WTC11 (cell line): Measurements from ENCODE around the gene COBL. TPM values are rescaled to one million over a fixed set of nuclear protein-coding genes. Genes with fewer than 3 reads are reported as not detected.

ENCODE experiments used
- ATAC-seq: fragments of 200-7000 bp; cut with Tn5 transposase; 2 replicates; pipeline ENCODE4 v1.10.0; 2021; ENCODE audit warnings: mild to moderate bottlenecking, moderate library complexity
- CTCF ChIA-PET: fragments of 300-600 bp; sonication (Branson Sonifier 250); formaldehyde crosslinking; loops from one replicate; lab custom pipeline; 2021; ENCODE audit warnings: antibody characterized with exemption; lab: Charles Lee
- POLR2A ChIA-PET: fragments of 350-600 bp; sonication (Branson Sonifier 250); formaldehyde crosslinking; loops from one replicate; lab custom pipeline; 2021; ENCODE audit warnings: antibody characterized with exemption; lab: Charles Lee
- DNase-seq: peaks from one replicate; pipeline ENCODE4 v3.0.0; 2021; ENCODE audit warnings: low spot score
- H3K27ac Mint-ChIP-seq: 2 replicates; pipeline ENCODE4 v1.8.0; 2021; ENCODE audit warnings: mixed read lengths
- H3K27me3 Mint-ChIP-seq: 2 replicates; pipeline ENCODE4 v1.8.0; 2021; ENCODE audit warnings: low read depth, mild to moderate bottlenecking, moderate library complexity, mixed read lengths
- H3K36me3 Mint-ChIP-seq: 2 replicates; pipeline ENCODE4 v1.8.0; 2021; ENCODE audit warnings: mixed read lengths
- H3K4me1 Mint-ChIP-seq: 2 replicates; pipeline ENCODE4 v1.8.0; 2022; ENCODE audit warnings: mixed read lengths
- H3K4me3 Mint-ChIP-seq: 2 replicates; pipeline ENCODE4 v1.8.0; 2021; ENCODE audit warnings: mild to moderate bottlenecking, moderate library complexity, mixed read lengths
- H3K9me3 Mint-ChIP-seq: 2 replicates; pipeline ENCODE4 v1.8.0; 2021; ENCODE audit warnings: mixed read lengths
- ETV6 ChIP-seq: sonication (generic); formaldehyde crosslinking; IDR thresholded peaks from 2 replicates; pipeline ENCODE4 v1.8.1; 2022; ENCODE audit warnings: mild to moderate bottlenecking, missing genetic modification reagents
- FOXJ3 ChIP-seq: sonication (generic); formaldehyde crosslinking; IDR thresholded peaks from 2 replicates; pipeline ENCODE4 v1.9.0; 2021; ENCODE audit warnings: missing genetic modification reagents, mild to moderate bottlenecking, borderline replicate concordance
- GABPB1 ChIP-seq: sonication (generic); formaldehyde crosslinking; IDR thresholded peaks from 2 replicates; pipeline ENCODE4 v1.8.1; 2023; ENCODE audit warnings: mild to moderate bottlenecking, missing genetic modification reagents
- GTF2I ChIP-seq: fragments of 250-450 bp; sonication (Bioruptor Pico); conservative IDR thresholded peaks from 2 replicates; pipeline ENCODE4 v1.4.0; 2021; ENCODE audit warnings: mild to moderate bottlenecking
- JAZF1 ChIP-seq: fragments of 250-450 bp; sonication (Bioruptor Pico); IDR thresholded peaks from 2 replicates; pipeline ENCODE4 v1.9.0; 2021; ENCODE audit warnings: moderate library complexity, mild to moderate bottlenecking, inconsistent platforms
- NFYB ChIP-seq: sonication (generic); formaldehyde crosslinking; conservative IDR thresholded peaks from 2 replicates; pipeline ENCODE4 v1.8.0; 2022; ENCODE audit warnings: low read depth, missing genetic modification reagents
- NR2C2 ChIP-seq: sonication (generic); formaldehyde crosslinking; IDR thresholded peaks from 2 replicates; pipeline ENCODE4 v1.8.0; 2022; ENCODE audit warnings: mild to moderate bottlenecking, missing genetic modification reagents
- PRRX2 ChIP-seq: fragments of 250-450 bp; sonication (Bioruptor Pico); IDR thresholded peaks from 2 replicates; pipeline ENCODE4 v1.8.0; 2021; ENCODE audit warnings: mild to moderate bottlenecking
- SMAD4 ChIP-seq: sonication (generic); formaldehyde crosslinking; IDR thresholded peaks from 2 replicates; pipeline ENCODE4 v1.8.0; 2022; ENCODE audit warnings: mild to moderate bottlenecking, missing genetic modification reagents
- SOX15 ChIP-seq: fragments of 250-450 bp; sonication (Bioruptor Pico); IDR thresholded peaks from 2 replicates; pipeline ENCODE4 v1.9.0; 2021; ENCODE audit warnings: mild to moderate bottlenecking
- TP53 ChIP-seq: sonication (generic); formaldehyde crosslinking; IDR thresholded peaks from 2 replicates; pipeline ENCODE4 v1.8.1; 2023; ENCODE audit warnings: mild to moderate bottlenecking, missing genetic modification reagents
- ZNF219 ChIP-seq: sonication (generic); formaldehyde crosslinking; IDR thresholded peaks from 2 replicates; pipeline ENCODE4 v1.8.0; 2023; ENCODE audit warnings: missing genetic modification reagents, mild to moderate bottlenecking, borderline replicate concordance
- ZNF232 ChIP-seq: sonication (generic); formaldehyde crosslinking; IDR thresholded peaks from 2 replicates; pipeline ENCODE4 v1.8.0; 2022; ENCODE audit warnings: mild to moderate bottlenecking, missing genetic modification reagents
- total RNA-seq: library from RNA; stranded (reverse); gene quantifications from 3 replicates; pipeline ENCODE4 v1.2.3, GENCODE V29; 2021
- TF ChIP-seq, protein P1 (sequence below): fragments of 250-450 bp; sonication (Bioruptor Pico); IDR thresholded peaks from 2 replicates; pipeline ENCODE4 v1.9.0; 2021; ENCODE audit warnings: moderate library complexity, mild to moderate bottlenecking, inconsistent platforms, borderline replicate concordance
- TF ChIP-seq, protein P2 (sequence below): sonication (generic); formaldehyde crosslinking; IDR thresholded peaks from 2 replicates; pipeline ENCODE4 v1.8.0; 2023; ENCODE audit warnings: mild to moderate bottlenecking, missing genetic modification reagents
- TF ChIP-seq, protein P3 (sequence below): fragments of 250-450 bp; sonication (Bioruptor Pico); IDR thresholded peaks from 2 replicates; pipeline ENCODE4 v1.9.0; 2021; ENCODE audit warnings: mild to moderate bottlenecking, borderline replicate concordance
- TF ChIP-seq, protein P4 (sequence below): fragments of 250-450 bp; sonication (Bioruptor Pico); IDR thresholded peaks from 2 replicates; pipeline ENCODE4 v2.1.2; 2022; ENCODE audit warnings: mild to moderate bottlenecking, moderate library complexity
- TF ChIP-seq, protein P5 (sequence below): sonication (generic); formaldehyde crosslinking; IDR thresholded peaks from 2 replicates; pipeline ENCODE4 v1.8.1; 2022; ENCODE audit warnings: low read depth, missing genetic modification reagents, borderline replicate concordance
- TF ChIP-seq, protein P6 (sequence below): sonication (generic); formaldehyde crosslinking; conservative IDR thresholded peaks from 2 replicates; pipeline ENCODE4 v1.8.1; 2022; ENCODE audit warnings: mild to moderate bottlenecking, missing genetic modification reagents
- TF ChIP-seq, protein P7 (sequence below): sonication (generic); formaldehyde crosslinking; IDR thresholded peaks from 2 replicates; pipeline ENCODE4 v1.8.0; 2023; ENCODE audit warnings: missing genetic modification reagents
- TF ChIP-seq, protein P8 (sequence below): sonication (generic); formaldehyde crosslinking; IDR thresholded peaks from 2 replicates; pipeline ENCODE4 v1.8.1; 2023; ENCODE audit warnings: mild to moderate bottlenecking, missing genetic modification reagents

COBL gene
- total RNA-seq, 1 experiment from 2014 or later = 36.5 TPM

DNA sequence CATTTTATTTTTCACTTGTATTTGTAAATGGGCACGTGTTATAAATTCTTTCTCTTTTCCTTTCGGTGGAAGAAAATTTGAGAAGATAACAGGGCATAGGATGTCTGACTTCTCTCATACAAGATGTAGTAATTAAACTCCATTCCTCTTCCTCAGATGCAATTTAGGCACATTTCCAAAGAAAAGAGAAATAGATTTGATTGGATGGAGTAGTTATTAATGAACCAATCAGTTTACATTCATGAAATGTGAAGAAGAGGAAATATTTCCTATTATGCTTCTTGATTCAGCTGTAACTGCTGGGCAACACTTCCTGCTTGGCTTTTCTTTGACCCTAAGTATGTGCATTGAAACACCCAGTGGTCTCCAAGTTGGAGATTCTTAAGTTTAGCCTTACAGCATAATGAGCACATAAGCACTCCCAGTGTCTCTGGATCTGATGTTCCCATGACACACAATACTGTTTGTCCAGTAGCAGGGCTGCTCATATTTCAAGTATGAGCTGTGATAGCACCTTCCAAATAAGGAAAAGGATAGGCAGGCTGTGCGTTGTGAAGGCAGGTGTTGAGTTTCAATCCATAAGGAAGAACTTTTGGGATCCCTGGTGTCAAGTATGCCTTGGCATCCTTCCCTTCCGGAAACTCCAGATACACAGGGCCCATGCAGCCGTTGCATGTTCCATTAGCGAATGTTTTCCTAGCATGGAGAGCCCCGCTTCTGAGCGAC lies 33.4 kb upstream of the COBL start:
- TF ChIP-seq GABPB1 (CRISPR knock-in tag) (no peak), TP53 (CRISPR knock-in tag) (no peak), FOXJ3 (CRISPR knock-in tag) (no peak), ZNF219 (CRISPR knock-in tag) (no peak), PRRX2 (CRISPR knock-in tag) (no peak), NR2C2 (no peak), JAZF1 (CRISPR knock-in tag) (no peak), SMAD4 (CRISPR knock-in tag) (no peak), GTF2I (CRISPR knock-in tag) (no peak), NFYB (CRISPR knock-in tag) (no peak), ETV6 (no peak), ZNF232 (no peak)
- TF ChIP-seq, protein P1, sequence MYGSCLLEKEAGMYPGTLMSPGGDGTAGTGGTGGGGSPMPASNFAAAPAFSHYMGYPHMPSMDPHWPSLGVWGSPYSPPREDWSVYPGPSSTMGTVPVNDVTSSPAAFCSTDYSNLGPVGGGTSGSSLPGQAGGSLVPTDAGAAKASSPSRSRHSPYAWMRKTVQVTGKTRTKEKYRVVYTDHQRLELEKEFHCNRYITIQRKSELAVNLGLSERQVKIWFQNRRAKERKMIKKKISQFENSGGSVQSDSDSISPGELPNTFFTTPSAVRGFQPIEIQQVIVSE (CRISPR knock-in tag) = no peak
- TF ChIP-seq, protein P2, sequence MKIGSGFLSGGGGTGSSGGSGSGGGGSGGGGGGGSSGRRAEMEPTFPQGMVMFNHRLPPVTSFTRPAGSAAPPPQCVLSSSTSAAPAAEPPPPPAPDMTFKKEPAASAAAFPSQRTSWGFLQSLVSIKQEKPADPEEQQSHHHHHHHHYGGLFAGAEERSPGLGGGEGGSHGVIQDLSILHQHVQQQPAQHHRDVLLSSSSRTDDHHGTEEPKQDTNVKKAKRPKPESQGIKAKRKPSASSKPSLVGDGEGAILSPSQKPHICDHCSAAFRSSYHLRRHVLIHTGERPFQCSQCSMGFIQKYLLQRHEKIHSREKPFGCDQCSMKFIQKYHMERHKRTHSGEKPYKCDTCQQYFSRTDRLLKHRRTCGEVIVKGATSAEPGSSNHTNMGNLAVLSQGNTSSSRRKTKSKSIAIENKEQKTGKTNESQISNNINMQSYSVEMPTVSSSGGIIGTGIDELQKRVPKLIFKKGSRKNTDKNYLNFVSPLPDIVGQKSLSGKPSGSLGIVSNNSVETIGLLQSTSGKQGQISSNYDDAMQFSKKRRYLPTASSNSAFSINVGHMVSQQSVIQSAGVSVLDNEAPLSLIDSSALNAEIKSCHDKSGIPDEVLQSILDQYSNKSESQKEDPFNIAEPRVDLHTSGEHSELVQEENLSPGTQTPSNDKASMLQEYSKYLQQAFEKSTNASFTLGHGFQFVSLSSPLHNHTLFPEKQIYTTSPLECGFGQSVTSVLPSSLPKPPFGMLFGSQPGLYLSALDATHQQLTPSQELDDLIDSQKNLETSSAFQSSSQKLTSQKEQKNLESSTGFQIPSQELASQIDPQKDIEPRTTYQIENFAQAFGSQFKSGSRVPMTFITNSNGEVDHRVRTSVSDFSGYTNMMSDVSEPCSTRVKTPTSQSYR (CRISPR knock-in tag) = no peak
- TF ChIP-seq, protein P3, sequence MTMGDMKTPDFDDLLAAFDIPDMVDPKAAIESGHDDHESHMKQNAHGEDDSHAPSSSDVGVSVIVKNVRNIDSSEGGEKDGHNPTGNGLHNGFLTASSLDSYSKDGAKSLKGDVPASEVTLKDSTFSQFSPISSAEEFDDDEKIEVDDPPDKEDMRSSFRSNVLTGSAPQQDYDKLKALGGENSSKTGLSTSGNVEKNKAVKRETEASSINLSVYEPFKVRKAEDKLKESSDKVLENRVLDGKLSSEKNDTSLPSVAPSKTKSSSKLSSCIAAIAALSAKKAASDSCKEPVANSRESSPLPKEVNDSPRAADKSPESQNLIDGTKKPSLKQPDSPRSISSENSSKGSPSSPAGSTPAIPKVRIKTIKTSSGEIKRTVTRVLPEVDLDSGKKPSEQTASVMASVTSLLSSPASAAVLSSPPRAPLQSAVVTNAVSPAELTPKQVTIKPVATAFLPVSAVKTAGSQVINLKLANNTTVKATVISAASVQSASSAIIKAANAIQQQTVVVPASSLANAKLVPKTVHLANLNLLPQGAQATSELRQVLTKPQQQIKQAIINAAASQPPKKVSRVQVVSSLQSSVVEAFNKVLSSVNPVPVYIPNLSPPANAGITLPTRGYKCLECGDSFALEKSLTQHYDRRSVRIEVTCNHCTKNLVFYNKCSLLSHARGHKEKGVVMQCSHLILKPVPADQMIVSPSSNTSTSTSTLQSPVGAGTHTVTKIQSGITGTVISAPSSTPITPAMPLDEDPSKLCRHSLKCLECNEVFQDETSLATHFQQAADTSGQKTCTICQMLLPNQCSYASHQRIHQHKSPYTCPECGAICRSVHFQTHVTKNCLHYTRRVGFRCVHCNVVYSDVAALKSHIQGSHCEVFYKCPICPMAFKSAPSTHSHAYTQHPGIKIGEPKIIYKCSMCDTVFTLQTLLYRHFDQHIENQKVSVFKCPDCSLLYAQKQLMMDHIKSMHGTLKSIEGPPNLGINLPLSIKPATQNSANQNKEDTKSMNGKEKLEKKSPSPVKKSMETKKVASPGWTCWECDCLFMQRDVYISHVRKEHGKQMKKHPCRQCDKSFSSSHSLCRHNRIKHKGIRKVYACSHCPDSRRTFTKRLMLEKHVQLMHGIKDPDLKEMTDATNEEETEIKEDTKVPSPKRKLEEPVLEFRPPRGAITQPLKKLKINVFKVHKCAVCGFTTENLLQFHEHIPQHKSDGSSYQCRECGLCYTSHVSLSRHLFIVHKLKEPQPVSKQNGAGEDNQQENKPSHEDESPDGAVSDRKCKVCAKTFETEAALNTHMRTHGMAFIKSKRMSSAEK (CRISPR knock-in tag) = no peak

DNA sequence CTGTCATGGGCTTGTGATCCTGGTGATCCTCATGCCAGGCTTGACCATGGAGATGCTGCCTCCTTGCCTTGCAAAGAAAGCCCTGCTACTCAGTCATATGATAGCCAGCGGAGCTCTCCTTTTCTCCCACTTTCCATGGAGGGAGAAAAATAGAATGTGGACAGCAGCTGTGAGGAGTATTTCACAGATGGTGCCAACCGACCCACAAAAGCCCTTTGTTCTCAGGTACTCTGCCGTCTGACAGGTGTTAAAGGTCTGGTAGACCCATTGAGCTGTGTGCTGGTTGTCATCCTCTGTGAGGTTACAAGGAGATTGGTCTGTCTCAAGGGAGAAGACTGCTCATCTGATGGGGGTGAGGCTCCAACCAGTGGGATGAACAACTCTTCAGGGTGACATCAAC lies 29.5 kb upstream of the COBL start:
- Mint-ChIP-seq H3K4me3 (no peak overlapping the region), H3K27me3 (no peaks in the 10 kb centered on the region), H3K4me1 (peaks cover 24% of the 10 kb centered on the region), H3K36me3 (no peaks in the 10 kb centered on the region), H3K27ac (no peak overlapping the region), H3K9me3 (no peaks in the 10 kb centered on the region)
- DNase-seq (no peak), ATAC-seq (no peak)
- POLR2A ChIA-PET = interaction anchor here (0.8 kb wide), 1 partner anchor 823 kb away, joined by 3 read pairs; no protein-coding TSS in a partner anchor
- CTCF ChIA-PET = interaction anchor here (0.7 to 2.6 kb wide), 6 partner anchors 8 to 264 kb away, joined by 3 to 10 read pairs (median 4); no protein-coding TSS in a partner anchor
- TF ChIP-seq, protein P4, sequence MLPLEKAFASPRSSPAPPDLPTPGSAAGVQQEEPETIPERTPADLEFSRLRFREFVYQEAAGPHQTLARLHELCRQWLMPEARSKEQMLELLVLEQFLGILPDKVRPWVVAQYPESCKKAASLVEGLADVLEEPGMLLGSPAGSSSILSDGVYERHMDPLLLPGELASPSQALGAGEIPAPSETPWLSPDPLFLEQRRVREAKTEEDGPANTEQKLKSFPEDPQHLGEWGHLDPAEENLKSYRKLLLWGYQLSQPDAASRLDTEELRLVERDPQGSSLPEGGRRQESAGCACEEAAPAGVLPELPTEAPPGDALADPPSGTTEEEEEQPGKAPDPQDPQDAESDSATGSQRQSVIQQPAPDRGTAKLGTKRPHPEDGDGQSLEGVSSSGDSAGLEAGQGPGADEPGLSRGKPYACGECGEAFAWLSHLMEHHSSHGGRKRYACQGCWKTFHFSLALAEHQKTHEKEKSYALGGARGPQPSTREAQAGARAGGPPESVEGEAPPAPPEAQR (CRISPR knock-in tag) = no peak
- TF ChIP-seq SOX15 (CRISPR knock-in tag) (no peak), JAZF1 (CRISPR knock-in tag) (no peak), ZNF219 (CRISPR knock-in tag) (no peak), TP53 (CRISPR knock-in tag) (no peak)
- TF ChIP-seq, protein P5, sequence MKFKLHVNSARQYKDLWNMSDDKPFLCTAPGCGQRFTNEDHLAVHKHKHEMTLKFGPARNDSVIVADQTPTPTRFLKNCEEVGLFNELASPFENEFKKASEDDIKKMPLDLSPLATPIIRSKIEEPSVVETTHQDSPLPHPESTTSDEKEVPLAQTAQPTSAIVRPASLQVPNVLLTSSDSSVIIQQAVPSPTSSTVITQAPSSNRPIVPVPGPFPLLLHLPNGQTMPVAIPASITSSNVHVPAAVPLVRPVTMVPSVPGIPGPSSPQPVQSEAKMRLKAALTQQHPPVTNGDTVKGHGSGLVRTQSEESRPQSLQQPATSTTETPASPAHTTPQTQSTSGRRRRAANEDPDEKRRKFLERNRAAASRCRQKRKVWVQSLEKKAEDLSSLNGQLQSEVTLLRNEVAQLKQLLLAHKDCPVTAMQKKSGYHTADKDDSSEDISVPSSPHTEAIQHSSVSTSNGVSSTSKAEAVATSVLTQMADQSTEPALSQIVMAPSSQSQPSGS (CRISPR knock-in tag) = no peak
- TF ChIP-seq, protein P6, sequence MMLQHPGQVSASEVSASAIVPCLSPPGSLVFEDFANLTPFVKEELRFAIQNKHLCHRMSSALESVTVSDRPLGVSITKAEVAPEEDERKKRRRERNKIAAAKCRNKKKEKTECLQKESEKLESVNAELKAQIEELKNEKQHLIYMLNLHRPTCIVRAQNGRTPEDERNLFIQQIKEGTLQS (CRISPR knock-in tag) = no peak
- TF ChIP-seq, protein P7, sequence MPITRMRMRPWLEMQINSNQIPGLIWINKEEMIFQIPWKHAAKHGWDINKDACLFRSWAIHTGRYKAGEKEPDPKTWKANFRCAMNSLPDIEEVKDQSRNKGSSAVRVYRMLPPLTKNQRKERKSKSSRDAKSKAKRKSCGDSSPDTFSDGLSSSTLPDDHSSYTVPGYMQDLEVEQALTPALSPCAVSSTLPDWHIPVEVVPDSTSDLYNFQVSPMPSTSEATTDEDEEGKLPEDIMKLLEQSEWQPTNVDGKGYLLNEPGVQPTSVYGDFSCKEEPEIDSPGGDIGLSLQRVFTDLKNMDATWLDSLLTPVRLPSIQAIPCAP = no peak
- TF ChIP-seq, protein P8, sequence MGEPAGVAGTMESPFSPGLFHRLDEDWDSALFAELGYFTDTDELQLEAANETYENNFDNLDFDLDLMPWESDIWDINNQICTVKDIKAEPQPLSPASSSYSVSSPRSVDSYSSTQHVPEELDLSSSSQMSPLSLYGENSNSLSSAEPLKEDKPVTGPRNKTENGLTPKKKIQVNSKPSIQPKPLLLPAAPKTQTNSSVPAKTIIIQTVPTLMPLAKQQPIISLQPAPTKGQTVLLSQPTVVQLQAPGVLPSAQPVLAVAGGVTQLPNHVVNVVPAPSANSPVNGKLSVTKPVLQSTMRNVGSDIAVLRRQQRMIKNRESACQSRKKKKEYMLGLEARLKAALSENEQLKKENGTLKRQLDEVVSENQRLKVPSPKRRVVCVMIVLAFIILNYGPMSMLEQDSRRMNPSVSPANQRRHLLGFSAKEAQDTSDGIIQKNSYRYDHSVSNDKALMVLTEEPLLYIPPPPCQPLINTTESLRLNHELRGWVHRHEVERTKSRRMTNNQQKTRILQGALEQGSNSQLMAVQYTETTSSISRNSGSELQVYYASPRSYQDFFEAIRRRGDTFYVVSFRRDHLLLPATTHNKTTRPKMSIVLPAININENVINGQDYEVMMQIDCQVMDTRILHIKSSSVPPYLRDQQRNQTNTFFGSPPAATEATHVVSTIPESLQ = no peak

More for the DNA sequence above, 33.4 kb upstream of the COBL start:
- ATAC-seq (no peak), DNase-seq (no peak)
- no peak overlapping the region for H3K4me3 Mint-ChIP-seq
- H3K4me1 Mint-ChIP-seq = peaks cover 20% of the 10 kb centered on the region
- ChIA-PET CTCF (interaction anchor here (1.3 kb wide), 1 partner anchor 17 kb away, joined by 6 read pairs; no protein-coding TSS in a partner anchor), POLR2A (no interaction called here)
- H3K36me3 Mint-ChIP-seq = no peaks in the 10 kb centered on the region
- peaks cover 8% of the 10 kb centered on the region for H3K9me3 Mint-ChIP-seq
- H3K27me3 Mint-ChIP-seq = no peaks in the 10 kb centered on the region
- H3K27ac Mint-ChIP-seq = no peak overlapping the region
